GM23338 (cell line): Measurements from ENCODE around the gene CCDC57. TPM values are rescaled to one million over a fixed set of nuclear protein-coding genes. Genes with fewer than 3 reads are reported as not detected.

Source experiments
- CREB1 ChIP-seq: fragments of 250-450 bp; sonication (Bioruptor Pico); IDR thresholded peaks from 2 replicates; pipeline ENCODE4 v1.5.0; 2020; ENCODE audit warnings: low read depth, mild to moderate bottlenecking, moderate library complexity
- EZH2 ChIP-seq: fragments of 200-600 bp; sonication (generic); IDR thresholded peaks from one replicate; pipeline ENCODE4 v1.8.0; 2017; ENCODE audit warnings: antibody characterized with exemption, mild to moderate bottlenecking, low read depth; ENCODE audit not compliant: unreplicated experiment
- REST ChIP-seq: IDR thresholded peaks from one replicate; pipeline ENCODE4 v1.6.1; 2018; ENCODE audit warnings: antibody characterized with exemption; ENCODE audit not compliant: unreplicated experiment
- ZNF462 ChIP-seq: fragments of 250-450 bp; sonication (Bioruptor Pico); IDR thresholded peaks from 2 replicates; pipeline ENCODE4 v1.5.0; 2020; ENCODE audit warnings: mild to moderate bottlenecking, moderate library complexity
- polyA plus RNA-seq: library from polyadenylated mRNA; unstranded; fragments of >200 nt; fragmentation: Nextera tagmentation; extraction: Ambion mirVana; gene quantifications from 2 replicates; pipeline ENCODE4 v1.2.1, GENCODE V29; 2016
- total RNA-seq: library from RNA; depleted of rRNA; stranded (reverse); fragments of >200 nt; shearing (Covaris generic); gene quantifications from 2 replicates; pipeline ENCODE4 v1.2.3, GENCODE V29; 2014

The CCDC57 gene
- total and polyA plus RNA-seq, 2 experiments from 2014 or later = 7.0 to 16.3 TPM

DNA sequence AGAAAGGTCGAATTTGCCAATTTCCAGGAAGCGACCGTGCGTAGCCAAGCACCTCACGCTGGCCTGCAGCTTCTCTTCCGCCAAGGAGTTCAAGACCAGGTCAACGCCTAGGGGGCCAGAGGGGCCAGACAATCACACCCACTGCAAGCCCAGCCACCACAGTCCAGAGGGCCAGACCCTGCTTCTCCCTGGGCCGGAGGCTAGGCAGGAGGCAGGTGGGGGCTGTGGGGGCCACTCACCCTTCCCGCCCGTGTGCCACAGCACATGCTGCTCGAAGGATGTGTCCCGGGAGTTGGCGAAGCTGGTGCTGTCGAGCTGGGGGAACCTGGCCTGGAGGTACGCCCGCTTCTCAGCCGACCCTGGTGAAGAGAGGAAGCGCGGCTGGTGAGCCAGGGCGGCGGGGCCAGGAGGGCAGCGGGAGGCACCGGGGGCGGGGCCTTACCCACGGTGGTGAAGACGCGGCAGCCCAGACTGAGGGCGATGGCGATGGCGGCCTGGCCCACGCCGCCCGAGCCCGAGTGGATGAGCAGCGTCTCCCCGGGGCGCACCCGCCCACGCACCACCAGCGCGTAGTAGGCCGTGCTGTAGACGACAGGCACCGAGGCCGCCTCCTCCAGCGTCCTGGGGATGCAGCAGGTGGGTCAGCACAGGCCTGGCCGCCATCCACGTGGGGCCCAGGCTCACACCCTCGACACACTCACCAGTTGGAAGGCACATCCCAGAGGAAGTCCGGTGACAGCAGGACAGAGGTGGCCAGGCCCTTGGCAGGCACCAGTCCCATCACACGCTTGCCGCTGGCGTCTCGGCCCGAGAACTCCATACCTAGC is 128.9 kb downstream of the CCDC57 start (continued):
- no peak for TF ChIP-seq ZNF462 (CRISPR knock-in tag)
- no peak for TF ChIP-seq CREB1 (CRISPR knock-in tag)
- TF ChIP-seq EZH2 = no peak
- TF ChIP-seq REST = no peak
